GM18858 (cell line): ENCODE data around the gene GNAT1.

ENCODE experiments used
- ATAC-seq: cut with Tn5 transposase; IDR thresholded peaks from one replicate; pipeline ENCODE4 v1.9.1; 2021; ENCODE audit not compliant: unreplicated experiment

Gene GNAT1

GRCh38 chr3:50162034-50162883, 29.2 kb upstream of the GNAT1 start:
- ATAC-seq: no peak

GRCh38 chr3:50163572-50164455, 27.6 kb upstream of the GNAT1 start:
- ATAC-seq: no peak

- ATAC-seq: no peak
These were observed 26.9 kb upstream of the GNAT1 start for GRCh38 chr3:50164481-50164880.

- no peak for ATAC-seq
These were observed 26.2 kb upstream of the GNAT1 start for GRCh38 chr3:50164984-50165909.

GRCh38 chr3:50165910-50166538, 25.4 kb upstream of the GNAT1 start:
- no peak for ATAC-seq

- no peak for ATAC-seq
These were observed 24.8 kb upstream of the GNAT1 start for GRCh38 chr3:50166620-50167019.

- ATAC-seq: no peak
These were observed 24.2 kb upstream of the GNAT1 start for GRCh38 chr3:50167069-50167840.

- ATAC-seq: no peak
These were observed 23.6 kb upstream of the GNAT1 start for GRCh38 chr3:50167841-50168209.

GRCh38 chr3:50168388-50168787, 23.0 kb upstream of the GNAT1 start:
- no peak for ATAC-seq

- no peak for ATAC-seq
These were observed 22.6 kb upstream of the GNAT1 start for GRCh38 chr3:50168791-50169190.

GRCh38 chr3:50169232-50169832, 22.1 kb upstream of the GNAT1 start:
- no peak for ATAC-seq

GRCh38 chr3:50169858-50170257, 21.6 kb upstream of the GNAT1 start:
- ATAC-seq: no peak

- no peak for ATAC-seq
These were observed 20.7 kb upstream of the GNAT1 start for GRCh38 chr3:50170689-50171088.

GRCh38 chr3:50171540-50172301, 19.7 kb upstream of the GNAT1 start:
- ATAC-seq: no peak

- ATAC-seq: no peak
These were observed 18.7 kb upstream of the GNAT1 start for GRCh38 chr3:50172626-50173220.

- ATAC-seq: no peak
These were observed 17.5 kb upstream of the GNAT1 start for GRCh38 chr3:50173685-50174516.

- no peak for ATAC-seq
These were observed 16.9 kb upstream of the GNAT1 start for GRCh38 chr3:50174517-50174895.
